Calu3 (cell line): ENCODE results near the gene ABTB2. TPM values are rescaled to one million over a fixed set of nuclear protein-coding genes. Genes with fewer than 3 reads are reported as not detected.

Source experiments
- BruUV-seq: library from RNA; stranded (reverse); fragments of 400-500 nt; replicated peaks from 2 replicates; lab custom pipeline; 2021; lab: Mats Ljungman, UMichigan
- CTCF ChIA-PET: fragments of 300-600 bp; sonication (Branson Sonifier 250); formaldehyde crosslinking; loops from one replicate; lab custom pipeline; 2022; ENCODE audit warnings: antibody characterized with exemption; lab: Charles Lee
- DNase-seq: peaks from one replicate; pipeline ENCODE4 v3.0.0; 2022
- H3K27ac Mint-ChIP-seq: one replicate; pipeline ENCODE4 v1.8.0; 2022; ENCODE audit warnings: mixed read lengths; ENCODE audit not compliant: unreplicated experiment
- H3K27me3 Mint-ChIP-seq: one replicate; pipeline ENCODE4 v1.8.0; 2022; ENCODE audit warnings: mixed read lengths; ENCODE audit not compliant: unreplicated experiment
- H3K36me3 Mint-ChIP-seq: one replicate; pipeline ENCODE4 v1.8.0; 2022; ENCODE audit warnings: mild to moderate bottlenecking, moderate library complexity, mixed read lengths; ENCODE audit not compliant: insufficient read depth, unreplicated experiment
- H3K4me1 Mint-ChIP-seq: one replicate; pipeline ENCODE4 v1.8.0; 2022; ENCODE audit warnings: mild to moderate bottlenecking, low read depth, mixed read lengths; ENCODE audit not compliant: unreplicated experiment
- H3K4me3 Mint-ChIP-seq: one replicate; pipeline ENCODE4 v1.8.0; 2022; ENCODE audit warnings: mild to moderate bottlenecking, low read depth, moderate library complexity, mixed read lengths; ENCODE audit not compliant: unreplicated experiment
- H3K9me3 Mint-ChIP-seq: one replicate; pipeline ENCODE4 v1.8.0; 2022; ENCODE audit warnings: low read depth, mixed read lengths; ENCODE audit not compliant: unreplicated experiment
- intact Hi-C: fragments of 100-400 bp; cut with micrococcal nuclease; formaldehyde crosslinking; loops from one replicate; pipeline ENCODE4 v1.10.0; 2022; ENCODE audit not compliant: unreplicated experiment
- total RNA-seq: library from RNA; stranded (reverse); gene quantifications from 2 replicates; pipeline ENCODE4 v1.2.3, GENCODE V29; 2022
- TF ChIP-seq, protein P1 (sequence below): fragments of 200-600 bp; IDR thresholded peaks from one replicate; pipeline ENCODE4 v1.8.0; 2022; ENCODE audit warnings: antibody characterized with exemption; ENCODE audit not compliant: unreplicated experiment

ABTB2 gene
- total RNA-seq, 1 experiment from 2014 or later, result 24.8 TPM

DNA sequence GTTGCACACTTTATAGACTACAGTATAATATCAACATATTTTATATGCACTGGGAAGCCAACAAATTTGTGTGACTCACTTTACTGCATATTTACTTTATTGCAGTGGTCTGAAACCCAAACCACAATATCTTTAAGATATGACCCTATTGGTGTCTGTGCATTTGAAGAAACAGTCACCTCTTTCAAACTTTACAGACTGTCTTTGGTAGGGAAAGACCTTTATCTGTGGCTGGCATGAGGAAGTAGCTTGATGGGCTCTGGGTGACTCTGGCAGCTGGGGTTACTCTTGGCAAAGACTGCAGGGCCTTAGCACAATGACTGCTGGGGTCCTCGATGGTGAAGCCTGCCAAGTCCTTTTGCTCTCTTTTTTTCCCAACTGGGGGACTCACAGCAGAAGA is 21.3 kb upstream of the ABTB2 start:
- no peaks in the 10 kb centered on the region for H3K36me3 Mint-ChIP-seq
- CTCF ChIA-PET, result interaction anchor here (0.6 to 0.7 kb wide), 3 partner anchors 13 to 1253 kb away, joined by 3 to 7 read pairs (median 5); no protein-coding TSS in a partner anchor

DNA sequence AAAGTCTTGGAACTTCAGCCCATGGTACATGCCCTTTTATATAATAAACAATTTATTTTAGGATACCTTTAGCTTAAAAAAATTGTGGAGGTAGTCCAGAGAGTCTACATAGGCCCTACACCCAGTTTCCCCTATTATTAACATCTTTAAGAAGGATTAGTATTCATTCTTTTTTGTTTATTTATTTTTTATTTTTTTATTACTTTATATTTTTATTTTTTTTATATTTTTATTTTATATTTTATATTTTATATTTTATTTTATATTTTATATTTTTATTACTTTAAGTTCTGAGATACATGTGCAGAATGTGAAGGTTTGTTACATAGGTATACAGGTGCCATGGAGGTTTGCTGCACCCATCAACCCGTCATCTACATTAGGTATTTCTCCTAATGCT is 15.9 kb upstream of the ABTB2 start:
- TF ChIP-seq, protein P1, sequence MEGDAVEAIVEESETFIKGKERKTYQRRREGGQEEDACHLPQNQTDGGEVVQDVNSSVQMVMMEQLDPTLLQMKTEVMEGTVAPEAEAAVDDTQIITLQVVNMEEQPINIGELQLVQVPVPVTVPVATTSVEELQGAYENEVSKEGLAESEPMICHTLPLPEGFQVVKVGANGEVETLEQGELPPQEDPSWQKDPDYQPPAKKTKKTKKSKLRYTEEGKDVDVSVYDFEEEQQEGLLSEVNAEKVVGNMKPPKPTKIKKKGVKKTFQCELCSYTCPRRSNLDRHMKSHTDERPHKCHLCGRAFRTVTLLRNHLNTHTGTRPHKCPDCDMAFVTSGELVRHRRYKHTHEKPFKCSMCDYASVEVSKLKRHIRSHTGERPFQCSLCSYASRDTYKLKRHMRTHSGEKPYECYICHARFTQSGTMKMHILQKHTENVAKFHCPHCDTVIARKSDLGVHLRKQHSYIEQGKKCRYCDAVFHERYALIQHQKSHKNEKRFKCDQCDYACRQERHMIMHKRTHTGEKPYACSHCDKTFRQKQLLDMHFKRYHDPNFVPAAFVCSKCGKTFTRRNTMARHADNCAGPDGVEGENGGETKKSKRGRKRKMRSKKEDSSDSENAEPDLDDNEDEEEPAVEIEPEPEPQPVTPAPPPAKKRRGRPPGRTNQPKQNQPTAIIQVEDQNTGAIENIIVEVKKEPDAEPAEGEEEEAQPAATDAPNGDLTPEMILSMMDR, result no peak
- Mint-ChIP-seq H3K27me3 (no peaks in the 10 kb centered on the region), H3K27ac (no peak overlapping the region), H3K36me3 (peaks cover 8% of the 10 kb centered on the region), H3K4me1 (peaks cover 15% of the 10 kb centered on the region), H3K9me3 (peaks cover 4% of the 10 kb centered on the region), H3K4me3 (no peak overlapping the region)
- intact Hi-C loops, result no loop called here
- CTCF ChIA-PET, result no interaction called here
- BruUV-seq, result no TSS peak
- no peak for DNase-seq

More for the DNA sequence above, 21.3 kb upstream of the ABTB2 start:
- H3K9me3 Mint-ChIP-seq, result peaks cover 4% of the 10 kb centered on the region
- H3K27ac Mint-ChIP-seq, result peak overlapping the region; percentile 55
- peak; percentile 55 for DNase-seq
- BruUV-seq, result no TSS peak
- H3K4me1 Mint-ChIP-seq, result peaks cover 23% of the 10 kb centered on the region
- TF ChIP-seq, protein P1, result no peak
- H3K27me3 Mint-ChIP-seq, result no peaks in the 10 kb centered on the region
- H3K4me3 Mint-ChIP-seq, result peak overlapping the region; percentile 17
- intact Hi-C loops, result loop anchor here (5.0 kb wide), 1 partner anchor 38 kb away; no protein-coding TSS in a partner anchor

DNA sequence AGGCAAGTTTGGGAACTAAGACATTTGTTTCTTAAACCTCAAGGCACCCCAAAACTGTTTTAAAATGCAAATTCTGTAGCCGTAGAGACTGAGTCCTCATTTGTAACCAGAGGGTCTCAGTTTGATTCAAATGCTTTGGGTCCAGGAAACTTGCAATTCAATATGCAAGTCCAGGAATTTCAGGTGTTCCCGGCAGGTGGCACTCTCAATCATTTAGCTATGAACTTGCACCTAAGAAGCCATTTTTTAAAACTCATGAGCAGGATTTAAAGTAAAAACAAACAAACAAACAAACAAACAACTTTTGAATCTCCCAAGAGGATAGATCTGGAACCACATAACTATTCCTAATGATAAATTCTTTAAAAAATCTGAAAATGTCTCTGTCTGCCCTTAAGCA is 8.7 kb upstream of the ABTB2 start:
- Mint-ChIP-seq H3K27me3 (no peaks in the 10 kb centered on the region), H3K27ac (no peak overlapping the region), H3K4me3 (no peak overlapping the region), H3K36me3 (peaks cover 5% of the 10 kb centered on the region), H3K9me3 (no peaks in the 10 kb centered on the region), H3K4me1 (peaks cover 8% of the 10 kb centered on the region)
- CTCF ChIA-PET, result interaction anchor here (0.6 to 2.4 kb wide), 8 partner anchors 10 to 581 kb away, joined by 3 to 34 read pairs (median 4); no protein-coding TSS in a partner anchor
- TF ChIP-seq, protein P1, result peak; percentile 46
- peak; percentile 62 for DNase-seq
- intact Hi-C loops, result loop anchor here (1.0 to 10.0 kb wide), 3 partner anchors 102 to 528 kb away; no protein-coding TSS in a partner anchor
- BruUV-seq, result no TSS peak

DNA sequence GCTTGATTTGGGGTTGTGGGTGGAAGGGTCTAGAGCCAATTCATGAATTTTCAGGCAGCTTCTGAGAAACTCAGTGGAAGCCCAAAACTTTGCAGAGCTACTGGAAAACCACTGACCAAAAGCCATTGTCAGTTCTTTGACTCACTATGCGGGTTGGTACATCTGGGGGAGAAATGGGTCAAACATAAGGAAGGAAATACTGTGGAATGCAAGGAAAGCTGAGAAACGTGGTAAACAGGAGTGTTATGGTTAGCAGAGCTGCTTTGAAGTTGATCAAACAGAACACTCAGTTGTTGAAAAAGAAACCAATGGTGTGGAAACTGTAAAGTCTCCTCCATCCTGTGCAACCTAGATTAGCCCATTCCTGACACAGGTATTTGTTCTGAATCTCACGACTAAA is 6.3 kb upstream of the ABTB2 start:
- no TSS peak for BruUV-seq
- H3K36me3 Mint-ChIP-seq, result peaks cover 4% of the 10 kb centered on the region
- intact Hi-C loops, result loop anchor here (10.0 kb wide), 1 partner anchor 531 kb away; no protein-coding TSS in a partner anchor
- H3K9me3 Mint-ChIP-seq, result no peaks in the 10 kb centered on the region
- DNase-seq, result no peak
- no peaks in the 10 kb centered on the region for H3K27me3 Mint-ChIP-seq
- H3K27ac Mint-ChIP-seq, result no peak overlapping the region
- H3K4me3 Mint-ChIP-seq, result no peak overlapping the region
- TF ChIP-seq, protein P1, result no peak
- H3K4me1 Mint-ChIP-seq, result peaks cover 11% of the 10 kb centered on the region
- CTCF ChIA-PET, result no interaction called here
